GM12878 (cell line): ENCODE measurements around the gene PDGFC. TPM values are rescaled to one million over a fixed set of nuclear protein-coding genes. Genes with fewer than 3 reads are reported as not detected.

Experiments used
- ATAC-seq: fragments of 200-7000 bp; cut with Tn5 transposase; 3 replicates; pipeline ENCODE4 v1.9.1; 2020; ENCODE audit warnings: mild to moderate bottlenecking, moderate library complexity
- BruUV-seq: library from RNA; stranded (reverse); fragments of 400-500 nt; replicated peaks from 2 replicates; lab custom pipeline; 2021; lab: Mats Ljungman, UMichigan
- CTCF ChIA-PET: fragments of 300-600 bp; sonication (Branson Sonifier 250); formaldehyde crosslinking; extraction: SDS; loops from one replicate; lab custom pipeline; 2021; ENCODE audit warnings: inconsistent platforms; lab: Yijun Ruan, JAX
- POLR2A ChIA-PET: fragments of 350-600 bp; formaldehyde crosslinking; extraction: SDS; loops from one replicate; lab custom pipeline; 2021; ENCODE audit warnings: inconsistent platforms; lab: Charles Lee
- RAD21 ChIA-PET: fragments of 300-600 bp; sonication (Branson Sonifier 250); formaldehyde crosslinking; loops from one replicate; lab custom pipeline; 2023; ENCODE audit warnings: antibody characterized with exemption; ENCODE audit not compliant: unreplicated experiment; lab: Charles Lee
- SMC1A ChIA-PET: fragments of 300-600 bp; sonication (Branson Sonifier 250); formaldehyde crosslinking; loops from one replicate; lab custom pipeline; 2023; ENCODE audit not compliant: unreplicated experiment, uncharacterized antibody; lab: Charles Lee
- DNase-seq: peaks from one replicate; pipeline ENCODE4 v3.0.0-alpha.2; 2011; ENCODE audit warnings: low read depth, low spot score
- FAIRE-seq: peaks from 3 replicates; lab custom pipeline; 2011; peaks lifted over from hg19 to GRCh38; lab: Jason Lieb, UNC
- H2AFZ ChIP-seq: 2 replicates; pipeline ENCODE4 v1.6.0; 2011; ENCODE audit warnings: low read depth, low read length, control low read depth; ENCODE audit not compliant: control insufficient read depth
- H3K27ac ChIP-seq: 2 replicates; pipeline ENCODE4 v1.5.1; 2011; ENCODE audit warnings: control low read depth; ENCODE audit not compliant: control insufficient read depth, insufficient read depth
- H3K27me3 ChIP-seq, 2 experiments: replicated peaks in 1 of 2; 2 replicates each; pipeline versions ENCODE4 v1.6.0 to v1.6.1; 2011; ENCODE audit warnings: low read length in 1 of 2; ENCODE audit not compliant: control insufficient read depth in 2 of 2, insufficient read depth in 2 of 2
- H3K36me3 ChIP-seq, 2 experiments: 2 replicates each; pipeline ENCODE4 v1.5.1; 2011; ENCODE audit warnings: low read length in 1 of 2; ENCODE audit not compliant: control insufficient read depth in 2 of 2, insufficient read depth in 2 of 2
- H3K4me1 ChIP-seq: 2 replicates; pipeline ENCODE4 v1.6.1; 2011; ENCODE audit warnings: mild to moderate bottlenecking, low read length, moderate library complexity, mixed read lengths; ENCODE audit not compliant: control insufficient read depth, insufficient read depth
- H3K4me2 ChIP-seq: 2 replicates; pipeline ENCODE4 v1.6.0; 2011; ENCODE audit warnings: control low read depth; ENCODE audit not compliant: control insufficient read depth, insufficient read depth
- H3K4me3 ChIP-seq: fragments of 200-600 bp; sonication (generic); 2 replicates; pipeline ENCODE4 v1.5.1; 2016
- H3K79me2 ChIP-seq: 2 replicates; pipeline ENCODE4 v1.6.0; 2011; ENCODE audit warnings: low read length; ENCODE audit not compliant: control insufficient read depth, insufficient read depth
- H3K9ac ChIP-seq: 2 replicates; pipeline ENCODE4 v1.8.0; 2011; ENCODE audit warnings: low read length, control low read depth, mixed read lengths; ENCODE audit not compliant: control insufficient read depth, insufficient read depth
- H3K9me3 ChIP-seq: replicated peaks from 3 replicates; pipeline ENCODE4 v1.5.1; 2011; ENCODE audit warnings: mild to moderate bottlenecking, low read length; ENCODE audit not compliant: control insufficient read depth, insufficient read depth
- H4K20me1 ChIP-seq: 2 replicates; pipeline ENCODE4 v1.6.0; 2011; ENCODE audit not compliant: control insufficient read depth, insufficient read depth
- ASH2L ChIP-seq: fragments of 300-600, 200-600 bp; sonication (generic); IDR thresholded peaks from 2 replicates; pipeline ENCODE4 v1.6.1; 2017; ENCODE audit warnings: low read depth, mild to moderate bottlenecking, borderline replicate concordance
- CBX5 ChIP-seq: sonication (generic); IDR thresholded peaks from 2 replicates; pipeline ENCODE4 v1.6.1; 2016; ENCODE audit warnings: low read depth, moderate library complexity, mild to moderate bottlenecking, inconsistent platforms
- E2F4 ChIP-seq: IDR thresholded peaks from 2 replicates; pipeline ENCODE4 v1.6.1; 2012; ENCODE audit warnings: low read depth, low read length, improper control_type of control experiment
- EGR1 ChIP-seq, 2 experiments: IDR thresholded peaks; 1 replicate in 1 of 2; 2 replicates in 1 of 2; pipeline ENCODE4 v1.6.1; 2011 to 2012; ENCODE audit warnings: low read depth in 2 of 2, low read length in 2 of 2, borderline replicate concordance in 1 of 2, mild to moderate bottlenecking in 1 of 2, moderate library complexity in 1 of 2
- FOXK2 ChIP-seq: fragments of 450-650 bp; IDR thresholded peaks from 2 replicates; pipeline ENCODE4 v1.6.1; 2017; ENCODE audit warnings: mild to moderate bottlenecking, moderate library complexity
- IRF4 ChIP-seq: IDR thresholded peaks from 2 replicates; pipeline ENCODE4 v1.6.1; 2011; ENCODE audit warnings: low read depth, low read length
- MEF2B ChIP-seq: fragments of 450-650 bp; IDR thresholded peaks from 2 replicates; pipeline ENCODE4 v1.6.1; 2018; ENCODE audit warnings: mild to moderate bottlenecking, moderate library complexity; ENCODE audit not compliant: partially characterized antibody, poor library complexity, severe bottlenecking
- MTA3 ChIP-seq: IDR thresholded peaks from 2 replicates; pipeline ENCODE4 v1.6.1; 2012; ENCODE audit warnings: low read length, inconsistent platforms, borderline replicate concordance
- NFYA ChIP-seq: IDR thresholded peaks from 2 replicates; pipeline ENCODE4 v1.6.1; 2011; ENCODE audit warnings: low read depth, mild to moderate bottlenecking, low read length, improper control_type of control experiment, borderline replicate concordance
- POLR2A ChIP-seq: IDR thresholded peaks from 2 replicates; pipeline ENCODE4 v1.6.1; 2011; ENCODE audit warnings: low read depth, mild to moderate bottlenecking, low read length
- SUZ12 ChIP-seq: fragments of 200-600 bp; sonication (generic); IDR thresholded peaks from one replicate; pipeline ENCODE4 v1.6.1; 2018; ENCODE audit warnings: antibody characterized with exemption, mild to moderate bottlenecking; ENCODE audit not compliant: unreplicated experiment
- TBL1XR1 ChIP-seq: IDR thresholded peaks from 2 replicates; pipeline ENCODE4 v1.6.1; 2012; ENCODE audit warnings: low read depth, low read length, improper control_type of control experiment
- TCF7 ChIP-seq: IDR thresholded peaks from 2 replicates; pipeline ENCODE4 v1.6.1; 2014; ENCODE audit warnings: antibody characterized with exemption, borderline replicate concordance
- YBX1 ChIP-seq: fragments of 450-650 bp; IDR thresholded peaks from 2 replicates; pipeline ENCODE4 v1.6.1; 2016; ENCODE audit warnings: antibody characterized with exemption
- ZBTB40 ChIP-seq: fragments of 450-650 bp; IDR thresholded peaks from 2 replicates; pipeline ENCODE4 v1.6.1; 2016; ENCODE audit warnings: mild to moderate bottlenecking, moderate library complexity, borderline replicate concordance
- ZNF24 ChIP-seq: fragments of 450-650 bp; IDR thresholded peaks from 2 replicates; pipeline ENCODE4 v1.6.1; 2017; ENCODE audit warnings: antibody characterized with exemption, mild to moderate bottlenecking
- ZNF687 ChIP-seq: fragments of 450-650 bp; IDR thresholded peaks from 2 replicates; pipeline ENCODE4 v1.6.1; 2017; ENCODE audit warnings: mild to moderate bottlenecking, moderate library complexity
- WGBS: methylation state at CpG from one replicate; pipeline ENCODE4 v1.1.6; 2016; ENCODE audit warnings: low lambda C conversion rate; ENCODE audit not compliant: insufficient replicate concordance, insufficient coverage; ENCODE audit errors: missing lambda C conversion rate; 5-methylcytosine and 5-hydroxymethylcytosine counted together
- in situ Hi-C: fragments of 300-500 bp; cut with MboI; formaldehyde crosslinking; loops from 9 replicates; pipeline ENCODE4 v1.14.3; 2018; ENCODE audit warnings: mixed read lengths
- intact Hi-C: fragments of 100-400 bp; cut with micrococcal nuclease; formaldehyde crosslinking; loops from one replicate; pipeline ENCODE4 v1.14.2; 2022; ENCODE audit not compliant: unreplicated experiment
- polyA plus RNA-seq, 11 experiments: library from polyadenylated mRNA; depleted of rRNA in 4 of 11; unstranded in 6 of 11; stranded (reverse) in 5 of 11; fragments of >200 nt; fragmentation: Nextera tagmentation in 4 of 11; fragmentation: Illumina TruSeq in 1 of 11; extraction: Ambion mirVana in 4 of 11; extraction: Trizol in 1 of 11; gene quantifications; 1 replicate in 1 of 11; 2 replicates in 10 of 11; pipeline versions ENCODE4 v1.2.1 to v1.2.3, GENCODE V29; 2011 to 2016; ENCODE audit warnings: inconsistent platforms in 2 of 11, missing spikeins in 2 of 11, low read depth in 1 of 11
- total RNA-seq, 4 experiments: library from RNA; depleted of rRNA in 3 of 4; stranded (reverse); fragments of >200 nt in 3 of 4; fragmentation: Illumina TruSeq in 1 of 4; extraction: Trizol in 1 of 4; gene quantifications; 2 replicates each; pipeline versions ENCODE4 v1.2.1 to v1.2.3, GENCODE V29; 2013 to 2021

PDGFC gene
- total and polyA plus RNA-seq, 10 of the 15 experiments (the other 5 are each of a cell fraction or from before 2014, with no cell fraction given): 0.02 to 0.18 TPM; not detected in 8

- POLR2A ChIA-PET: no interaction called here
- 46% methylated on average over 3 of the region's 3 CpGs for whole genome bisulfite sequencing
- H2AFZ ChIP-seq: no peak overlapping the region
- no peak overlapping the region for H3K9ac ChIP-seq
- no peak for DNase-seq
- intact Hi-C loops: no loop called here
- TF ChIP-seq CBX5: no peak
- no peak for TF ChIP-seq POLR2A
- TF ChIP-seq NFYA: no peak
- TF ChIP-seq ZNF687: no peak
- no peak for TF ChIP-seq ZBTB40
- no peak for TF ChIP-seq ASH2L
- TF ChIP-seq MTA3: no peak
- no peak for TF ChIP-seq TBL1XR1
- TF ChIP-seq YBX1: no peak
- no peak for TF ChIP-seq MEF2B
- no peak for TF ChIP-seq IRF4
- no peak for TF ChIP-seq SUZ12
- TF ChIP-seq E2F4: no peak
- TF ChIP-seq TCF7: no peak
- TF ChIP-seq FOXK2: no peak
- TF ChIP-seq EGR1 (IDR thresholded peaks at IDR 0.05; ENCODE audit: borderline replicate concordance in 1 of 2, low read depth in 2 of 2, low read length in 2 of 2): no peak
- TF ChIP-seq ZNF24: no peak
- TF ChIP-seq, all 136 proteins: peak for 0
- ChIA-PET CTCF (interaction anchor here (0.6 kb wide), 1 partner anchor 146 kb away, joined by 3 read pairs; no protein-coding TSS in a partner anchor), RAD21 (no interaction called here), SMC1A (no interaction called here)
- no peak for FAIRE-seq
- Histone ChIP-seq H3K27ac (no peak overlapping the region), H3K27me3 (no peaks in the 10 kb centered on the region), H4K20me1 (no peaks in the 10 kb centered on the region), H3K4me3 (no peak overlapping the region), H3K4me2 (no peak overlapping the region), H3K9me3 (no peaks in the 10 kb centered on the region), H3K36me3 (no peaks in the 10 kb centered on the region), H3K4me1 (no peaks in the 10 kb centered on the region), H3K79me2 (no peaks in the 10 kb centered on the region)
- BruUV-seq: no TSS peak
- no peak for ATAC-seq
- in situ Hi-C loops: no loop called here
These were observed 34.2 kb upstream of the PDGFC start for GRCh38 chr4:157005831-157006230.
